ENCODE results near the gene BMP8B. TPM values are rescaled to one million over a fixed set of nuclear protein-coding genes. Genes with fewer than 3 reads are reported as not detected.

Gene BMP8B
- polyA plus RNA-seq, 6 donors from 2014 or later, result 0.09 to 0.84 (median 0.31) TPM; not detected in 2

DNA sequence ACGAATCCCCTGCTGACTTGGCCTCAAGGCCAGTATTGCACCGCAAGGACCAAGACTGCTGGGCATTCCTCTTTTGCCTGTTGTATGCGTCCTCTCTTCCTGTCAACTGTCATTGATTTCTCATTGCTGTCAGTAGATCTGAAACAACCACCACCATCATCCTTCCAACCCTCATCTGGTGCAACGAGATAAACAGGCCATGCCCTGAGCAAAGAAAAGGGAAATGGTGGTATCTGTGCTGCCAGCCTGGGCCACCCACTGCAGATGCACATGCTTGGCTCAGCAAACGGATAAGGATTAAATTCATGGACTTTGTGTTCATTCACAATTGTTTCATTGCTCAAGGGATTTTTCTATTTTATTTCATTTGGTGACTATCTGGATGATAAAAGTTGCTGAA is 31.2 kb downstream of the BMP8B start:
- no peak overlapping the region for H3K4me3 Mint-ChIP-seq
- H3K36me3 Mint-ChIP-seq, result peaks cover 15 to 32% of the 10 kb centered on the region in 2 donors
- no peaks in the 10 kb centered on the region for H3K27me3 Mint-ChIP-seq
- DNase-seq (no peak), ATAC-seq (ENCODE audit: low read depth in 2 of 2) (no peak)
- H3K4me1 Mint-ChIP-seq, result peaks cover 0 to 4% (median 0%) of the 10 kb centered on the region in 3 donors
- H3K27ac Mint-ChIP-seq, result no peak overlapping the region
- H3K9me3 Mint-ChIP-seq, result no peaks in the 10 kb centered on the region

- no peaks in the 10 kb centered on the region for H3K9me3 Mint-ChIP-seq
- peaks cover 0 to 7% (median 0%) of the 10 kb centered on the region in 3 donors for H3K4me1 Mint-ChIP-seq
- peaks cover 22 to 33% of the 10 kb centered on the region in 2 donors for H3K36me3 Mint-ChIP-seq
- H3K4me3 Mint-ChIP-seq, result no peak overlapping the region
- DNase-seq (no peak), ATAC-seq (ENCODE audit: low read depth in 2 of 2) (no peak)
- H3K27me3 Mint-ChIP-seq, result no peaks in the 10 kb centered on the region
- peak overlapping the region in 2 of 6 donors; percentile 20 to 61 for H3K27ac Mint-ChIP-seq
Observed at GRCh38 chr1:39755965-39756659, 32.6 kb downstream of the BMP8B start.

GRCh38 chr1:39754906-39755504 is 33.7 kb downstream of the BMP8B start:
- Mint-ChIP-seq H3K4me1 (peaks cover 0 to 10% (median 0%) of the 10 kb centered on the region in 3 donors), H3K27me3 (no peaks in the 10 kb centered on the region), H3K27ac (peak overlapping the region in 2 of 6 donors; percentile 12 to 32), H3K4me3 (no peak overlapping the region), H3K36me3 (peaks cover 32 to 41% of the 10 kb centered on the region in 2 donors), H3K9me3 (no peaks in the 10 kb centered on the region)
- no peak for DNase-seq
- ATAC-seq (ENCODE audit: low read depth in 2 of 2), result no peak

GRCh38 chr1:39754026-39754570 is 34.6 kb downstream of the BMP8B start:
- Mint-ChIP-seq H3K4me1 (peaks cover 0 to 10% (median 0%) of the 10 kb centered on the region in 3 donors), H3K36me3 (peaks cover 41 to 43% of the 10 kb centered on the region in 2 donors), H3K4me3 (no peak overlapping the region), H3K9me3 (no peaks in the 10 kb centered on the region), H3K27me3 (no peaks in the 10 kb centered on the region), H3K27ac (no peak overlapping the region)
- ATAC-seq (ENCODE audit: low read depth in 2 of 2), result no peak
- DNase-seq, result no peak

DNA sequence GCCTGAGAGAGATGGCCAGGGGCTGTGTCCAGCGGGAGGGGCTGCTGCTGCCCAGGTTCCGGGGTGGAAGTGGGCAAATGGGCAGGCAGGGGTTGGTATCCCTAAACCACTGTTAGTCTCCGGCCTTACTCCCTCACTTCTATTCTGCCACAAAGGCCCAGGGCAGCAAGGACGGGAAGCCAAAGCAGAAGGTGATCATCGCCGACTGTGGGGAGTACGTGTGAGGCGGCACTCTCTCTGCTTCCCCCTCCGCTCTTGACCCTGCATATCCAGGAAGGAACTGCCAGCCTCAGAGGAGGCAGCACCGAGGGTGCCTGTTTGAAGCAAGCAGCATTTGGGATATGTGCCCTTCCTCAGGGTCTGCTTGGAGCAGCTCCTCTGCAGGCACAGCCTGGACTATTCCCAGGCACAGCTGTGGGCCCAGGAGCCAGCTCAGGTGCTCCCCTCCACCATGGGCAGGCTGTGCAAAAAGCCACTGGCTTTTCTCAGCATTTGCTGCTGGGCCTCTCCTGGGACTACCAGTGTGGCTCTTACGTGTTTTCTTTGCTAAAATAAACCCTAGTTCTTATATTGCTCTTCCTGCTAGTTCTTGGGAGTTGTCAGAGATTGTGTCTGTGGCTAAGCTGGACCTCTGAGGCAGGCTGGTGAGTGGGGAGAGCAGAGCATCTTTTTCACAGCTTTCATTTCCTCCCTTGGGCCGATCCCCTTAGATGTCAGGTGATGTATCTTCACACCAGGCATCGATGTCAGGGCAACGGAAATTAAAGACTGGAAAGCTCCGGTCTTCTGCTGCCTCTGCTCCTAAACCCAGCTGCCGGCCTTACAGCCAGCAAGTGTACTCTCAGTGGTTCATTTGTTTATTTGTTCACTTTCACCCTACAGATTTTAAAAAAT is 35.3 kb downstream of the BMP8B start:
- Mint-ChIP-seq H3K27ac (peak overlapping the region in 1 of 6 donors; percentile 58), H3K36me3 (peaks cover 43 to 45% of the 10 kb centered on the region in 2 donors), H3K9me3 (no peaks in the 10 kb centered on the region), H3K4me3 (no peak overlapping the region), H3K27me3 (no peaks in the 10 kb centered on the region), H3K4me1 (peaks cover 0 to 10% (median 0%) of the 10 kb centered on the region in 3 donors)
- DNase-seq (no peak), ATAC-seq (ENCODE audit: low read depth in 2 of 2) (no peak)

DNA sequence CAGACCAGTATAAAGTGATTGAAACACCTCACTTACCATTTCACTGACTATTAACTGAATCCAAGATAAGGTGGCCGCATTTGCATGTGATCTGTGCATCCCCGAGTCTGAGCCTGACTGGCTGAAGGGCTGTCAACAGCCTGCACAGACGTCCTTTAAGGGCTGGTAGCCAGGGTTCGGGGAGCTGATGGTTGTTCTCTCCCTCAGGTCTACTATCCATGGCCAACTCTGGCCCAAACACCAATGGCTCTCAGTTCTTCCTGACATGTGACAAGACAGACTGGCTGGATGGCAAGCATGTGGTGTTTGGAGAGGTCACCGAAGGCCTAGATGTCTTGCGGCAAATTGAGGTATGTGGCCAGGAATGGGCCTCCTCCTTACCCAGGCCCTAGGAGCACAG is 36.0 kb downstream of the BMP8B start:
- H3K27ac Mint-ChIP-seq, result peak overlapping the region in 1 of 6 donors; percentile 13
- H3K36me3 Mint-ChIP-seq, result peaks cover 43 to 45% of the 10 kb centered on the region in 2 donors
- H3K4me3 Mint-ChIP-seq, result no peak overlapping the region
- H3K4me1 Mint-ChIP-seq, result peaks cover 0 to 10% (median 0%) of the 10 kb centered on the region in 3 donors
- H3K27me3 Mint-ChIP-seq, result no peaks in the 10 kb centered on the region
- no peak for DNase-seq
- H3K9me3 Mint-ChIP-seq, result no peaks in the 10 kb centered on the region
- no peak for ATAC-seq (ENCODE audit: low read depth in 2 of 2)

DNA sequence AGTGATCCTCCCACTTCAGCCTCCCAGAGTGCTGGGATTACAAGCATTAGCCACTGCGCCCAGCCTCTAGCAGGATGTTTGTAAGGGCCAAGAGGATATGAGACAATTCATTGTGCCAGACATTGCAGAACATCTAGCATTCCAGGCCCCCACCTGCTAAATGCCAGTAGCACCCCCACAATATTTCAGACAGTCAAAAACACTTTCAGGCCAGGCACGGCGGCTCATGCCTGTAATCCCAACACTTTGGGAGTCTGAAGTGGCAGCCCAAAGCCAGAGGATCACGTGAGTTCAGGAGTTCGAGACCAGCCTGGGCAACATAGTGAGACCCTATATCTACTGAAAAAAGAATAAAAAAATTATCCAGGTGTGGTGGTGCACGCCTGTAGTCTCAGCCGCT is 37.1 kb downstream of the BMP8B start:
- no peaks in the 10 kb centered on the region for H3K9me3 Mint-ChIP-seq
- no peak overlapping the region for H3K27ac Mint-ChIP-seq
- no peaks in the 10 kb centered on the region for H3K27me3 Mint-ChIP-seq
- ATAC-seq (ENCODE audit: low read depth in 2 of 2), result no peak
- peaks cover 0 to 10% (median 5%) of the 10 kb centered on the region in 3 donors for H3K4me1 Mint-ChIP-seq
- H3K36me3 Mint-ChIP-seq, result peaks cover 46 to 51% of the 10 kb centered on the region in 2 donors
- no peak overlapping the region for H3K4me3 Mint-ChIP-seq
- no peak for DNase-seq

DNA sequence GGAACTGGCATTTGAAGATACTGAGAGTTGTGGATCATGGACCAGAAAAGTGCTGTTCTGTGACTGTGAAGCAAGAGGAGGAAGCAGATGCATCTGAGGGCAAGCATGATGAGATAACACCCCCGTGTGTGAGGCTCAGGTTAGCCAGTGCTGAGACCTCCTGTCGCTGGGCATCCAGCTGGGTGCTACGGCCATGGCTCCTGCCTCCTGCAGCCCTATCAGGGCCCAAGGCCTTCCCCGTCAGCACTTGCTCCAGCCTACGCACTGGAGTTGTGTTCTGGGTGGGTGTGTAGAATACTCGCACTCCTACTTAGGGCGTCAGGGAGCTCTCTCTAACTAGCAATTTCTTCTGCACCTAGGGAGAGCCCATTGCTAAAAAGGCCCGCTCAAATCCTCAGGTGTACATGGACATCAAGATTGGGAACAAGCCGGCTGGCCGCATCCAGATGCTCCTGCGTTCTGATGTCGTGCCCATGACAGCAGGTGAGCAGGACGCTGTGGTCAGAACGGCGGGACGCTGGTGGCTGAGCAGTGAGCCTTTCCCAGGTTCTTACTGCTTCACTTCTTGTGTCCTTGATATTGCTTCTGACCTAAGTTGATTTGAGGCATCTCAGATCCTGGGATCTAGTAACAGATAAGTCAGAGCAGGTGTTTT is 43.5 kb downstream of the BMP8B start:
- Mint-ChIP-seq H3K4me1 (peaks cover 6 to 12% (median 11%) of the 10 kb centered on the region in 3 donors), H3K27me3 (no peaks in the 10 kb centered on the region), H3K4me3 (no peak overlapping the region), H3K27ac (no peak overlapping the region), H3K9me3 (no peaks in the 10 kb centered on the region), H3K36me3 (peaks cover 41 to 48% of the 10 kb centered on the region in 2 donors)
- no peak for ATAC-seq (ENCODE audit: low read depth in 2 of 2)
- no peak for DNase-seq

- peak; percentile 78 for DNase-seq
- peak; percentile 98 for ATAC-seq (ENCODE audit: low read depth in 2 of 2)
- peaks cover 4 to 24% of the 10 kb centered on the region in 2 donors for H3K36me3 Mint-ChIP-seq
- H3K9me3 Mint-ChIP-seq, result peaks cover 0 to 13% (median 2%) of the 10 kb centered on the region in 7 donors
- H3K4me1 Mint-ChIP-seq, result peaks cover 19 to 32% (median 21%) of the 10 kb centered on the region in 3 donors
- peaks cover 19 to 38% (median 33%) of the 10 kb centered on the region in 3 donors for H3K27me3 Mint-ChIP-seq
- H3K4me3 Mint-ChIP-seq, result peak within 1 kb of the TSS; percentile 93 to 99 (median 97)
- peak within 1 kb of the TSS; percentile 90 to 96 (median 94) for H3K27ac Mint-ChIP-seq
Observed at GRCh38 chr1:39738622-39739366, 49.9 kb downstream of the BMP8B start, which contains the start of gene PPIE. TSS of gene PPIE (plus strand) at chr1:39738882. CDS start at chr1:39738901, 19 bp downstream.

DNA sequence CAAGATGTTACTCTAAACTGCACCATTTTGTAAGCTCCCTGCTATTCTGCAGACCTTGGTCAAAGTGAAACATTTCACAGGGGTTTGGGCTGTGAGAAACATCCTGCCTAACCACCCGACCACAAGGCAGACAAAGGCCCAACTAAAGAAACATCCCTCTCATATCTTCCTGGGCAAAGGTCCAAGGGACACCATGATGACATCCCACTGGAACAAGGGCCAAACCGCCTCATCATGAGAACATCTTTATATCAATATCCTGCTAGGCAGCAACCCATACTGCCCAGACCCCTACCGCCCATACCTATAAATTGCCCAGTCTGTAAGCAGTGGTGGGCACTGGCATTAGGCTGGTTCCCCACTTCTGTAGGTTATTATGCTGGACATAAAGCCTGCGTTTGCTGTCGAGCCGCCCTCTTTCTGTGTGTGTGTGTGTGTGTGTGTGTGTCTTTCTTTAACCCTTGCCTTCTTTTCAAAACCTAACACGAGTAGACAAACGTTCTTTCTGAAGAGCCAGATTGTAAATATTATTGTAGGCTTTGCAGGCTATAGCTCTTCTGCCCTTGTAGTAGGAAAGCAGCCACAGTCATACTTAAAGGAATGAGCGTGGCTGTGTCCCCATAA is 51.0 kb downstream of the BMP8B start:
- peaks cover 0 to 13% (median 2%) of the 10 kb centered on the region in 7 donors for H3K9me3 Mint-ChIP-seq
- H3K4me3 Mint-ChIP-seq, result peak overlapping the region; percentile 48 to 99 (median 83)
- H3K27me3 Mint-ChIP-seq, result peaks cover 29 to 49% (median 45%) of the 10 kb centered on the region in 3 donors
- peak overlapping the region in 2 of 6 donors; percentile 33 to 73 for H3K27ac Mint-ChIP-seq
- H3K36me3 Mint-ChIP-seq, result peaks cover 4 to 24% of the 10 kb centered on the region in 2 donors
- peaks cover 19 to 32% (median 21%) of the 10 kb centered on the region in 3 donors for H3K4me1 Mint-ChIP-seq
- ATAC-seq (ENCODE audit: low read depth in 2 of 2), result no peak
- DNase-seq, result no peak

GRCh38 chr1:39735731-39736130 is 52.9 kb downstream of the BMP8B start:
- Mint-ChIP-seq H3K27ac (no peak overlapping the region), H3K36me3 (peaks cover 0 to 20% of the 10 kb centered on the region in 2 donors), H3K27me3 (peaks cover 37 to 59% (median 46%) of the 10 kb centered on the region in 3 donors), H3K4me3 (peak overlapping the region in 1 of 8 donors; percentile 17), H3K9me3 (peaks cover 0 to 13% (median 2%) of the 10 kb centered on the region in 7 donors), H3K4me1 (peaks cover 19 to 31% (median 21%) of the 10 kb centered on the region in 3 donors)
- DNase-seq (no peak), ATAC-seq (ENCODE audit: low read depth in 2 of 2) (no peak)

All from naive B cell (primary cell).